Neural progenitor cell (in vitro differentiated cells): ENCODE results near the gene APLP1. TPM values are rescaled to one million over a fixed set of nuclear protein-coding genes. Genes with fewer than 3 reads are reported as not detected.
"Not testable (repeated sequence)": the region's sequence is repeated elsewhere in the genome, so short reads cannot be mapped to it uniquely, and the experiment has no call there.

ENCODE experiments used
- DNase-seq: peaks from one replicate; pipeline ENCODE4 v3.0.0-alpha.2; 2016; ENCODE audit warnings: low spot score
- H2AFZ ChIP-seq: fragments of 200-600 bp; sonication (generic); replicated peaks from 2 replicates; pipeline ENCODE4 v1.6.1; 2016; ENCODE audit warnings: antibody characterized with exemption
- H3F3A ChIP-seq: fragments of 200-600 bp; sonication (generic); 2 replicates; pipeline ENCODE4 v1.6.1; 2016; ENCODE audit warnings: antibody characterized with exemption, low read depth
- H3K27ac ChIP-seq: fragments of 200-600 bp; sonication (generic); 2 replicates; pipeline ENCODE4 v1.5.1; 2016; ENCODE audit warnings: mild to moderate bottlenecking
- H3K27me3 ChIP-seq: fragments of 200-600 bp; sonication (generic); 2 replicates; pipeline ENCODE4 v1.6.1; 2016; ENCODE audit warnings: mild to moderate bottlenecking, moderate library complexity
- H3K36me3 ChIP-seq: fragments of 200-600 bp; sonication (generic); 2 replicates; pipeline ENCODE4 v1.5.1; 2016
- H3K4me1 ChIP-seq: fragments of 200-600 bp; sonication (generic); 2 replicates; pipeline ENCODE4 v1.6.1; 2016; ENCODE audit warnings: mixed run types
- H3K4me2 ChIP-seq: fragments of 200-600 bp; sonication (generic); 2 replicates; pipeline ENCODE4 v1.6.1; 2016
- H3K4me3 ChIP-seq: fragments of 200-600 bp; sonication (generic); 2 replicates; pipeline ENCODE4 v1.5.1; 2016
- H3K79me2 ChIP-seq: fragments of 200-600 bp; sonication (generic); 2 replicates; pipeline ENCODE4 v1.6.1; 2016; ENCODE audit warnings: low read depth
- H3K9ac ChIP-seq: fragments of 200-600 bp; sonication (generic); 2 replicates; pipeline ENCODE4 v1.6.1; 2016
- H3K9me3 ChIP-seq: fragments of 200-600 bp; sonication (generic); 2 replicates; pipeline ENCODE4 v1.5.1; 2016; ENCODE audit warnings: low read depth
- H4K20me1 ChIP-seq: fragments of 200-600 bp; sonication (generic); 2 replicates; pipeline ENCODE4 v1.6.1; 2016; ENCODE audit warnings: low read depth
- H3K27ac Mint-ChIP-seq: 3 replicates; pipeline ENCODE4 v1.8.0; 2021; ENCODE audit warnings: mixed read lengths
- H3K27me3 Mint-ChIP-seq: 2 replicates; pipeline ENCODE4 v1.8.0; 2022; ENCODE audit warnings: low read depth, mild to moderate bottlenecking, inconsistent platforms, moderate library complexity, mixed read lengths; ENCODE audit not compliant: insufficient read depth
- H3K36me3 Mint-ChIP-seq: 3 replicates; pipeline ENCODE4 v1.8.0; 2021; ENCODE audit warnings: mixed read lengths
- H3K4me1 Mint-ChIP-seq: 3 replicates; pipeline ENCODE4 v1.8.0; 2021; ENCODE audit warnings: mixed read lengths
- H3K4me3 Mint-ChIP-seq: 3 replicates; pipeline ENCODE4 v1.8.0; 2021; ENCODE audit warnings: mild to moderate bottlenecking, moderate library complexity, mixed read lengths
- H3K9me3 Mint-ChIP-seq: 3 replicates; pipeline ENCODE4 v1.8.0; 2020; ENCODE audit warnings: mixed read lengths
- EZH2 ChIP-seq: fragments of 200-600 bp; sonication (generic); IDR thresholded peaks from 2 replicates; pipeline ENCODE4 v1.6.1; 2017; ENCODE audit warnings: antibody characterized with exemption, mild to moderate bottlenecking, moderate library complexity
- EZH2phosphoT487 ChIP-seq: fragments of 200-600 bp; sonication (generic); IDR thresholded peaks from 2 replicates; pipeline ENCODE4 v1.6.1; 2017; ENCODE audit warnings: antibody characterized with exemption
- total RNA-seq: library from RNA; depleted of rRNA; stranded (reverse); fragments of >200 nt; gene quantifications from 2 replicates; pipeline ENCODE4 v1.2.3, GENCODE V29; 2015; ENCODE audit warnings: low replicate concordance
- TF ChIP-seq, protein P1 (sequence below): fragments of 200-600 bp; sonication (generic); IDR thresholded peaks from 2 replicates; pipeline ENCODE4 v1.5.1; 2017; ENCODE audit warnings: antibody characterized with exemption, mild to moderate bottlenecking

Gene APLP1
- total RNA-seq, 1 donor from 2014 or later, result 89.5 TPM

DNA sequence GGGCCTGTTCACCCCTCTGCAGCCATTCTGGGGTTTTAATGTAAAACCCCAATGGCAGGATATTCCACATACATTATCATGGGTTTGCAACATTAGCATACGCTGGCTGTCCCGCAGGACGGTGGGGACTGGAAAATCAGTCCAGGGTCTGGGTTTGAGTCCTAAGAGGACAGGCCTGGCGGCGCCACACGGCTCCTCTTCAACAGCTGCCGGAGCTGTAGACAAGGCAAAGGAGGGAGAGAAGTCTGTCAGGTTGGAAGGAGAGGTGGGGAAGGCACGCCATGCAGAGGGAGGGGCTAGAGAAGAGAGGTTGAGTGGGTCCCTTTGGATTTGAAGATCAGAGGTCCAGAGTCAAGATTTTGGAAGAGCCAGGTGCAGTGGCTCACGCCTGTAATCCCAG lies 20.0 kb downstream of the APLP1 start:
- H4K20me1 ChIP-seq, result no peaks in the 10 kb centered on the region
- H3K9ac ChIP-seq, result no peak overlapping the region
- peaks cover 19% of the 10 kb centered on the region for H3K36me3 Mint-ChIP-seq
- H3K9me3 Mint-ChIP-seq, result no peaks in the 10 kb centered on the region
- no peaks in the 10 kb centered on the region for H3K4me1 Mint-ChIP-seq
- H3K4me2 ChIP-seq, result no peak overlapping the region
- DNase-seq, result no peak
- H3K9me3 ChIP-seq, result no peaks in the 10 kb centered on the region
- H2AFZ ChIP-seq, result no peak overlapping the region
- H3K27ac ChIP-seq, result no peak overlapping the region
- no peaks in the 10 kb centered on the region for H3K4me1 ChIP-seq
- H3K36me3 ChIP-seq, result no peaks in the 10 kb centered on the region
- peaks cover 2% of the 10 kb centered on the region for H3K27me3 Mint-ChIP-seq
- TF ChIP-seq EZH2phosphoT487 (no peak), EZH2 (no peak)
- TF ChIP-seq, protein P1, sequence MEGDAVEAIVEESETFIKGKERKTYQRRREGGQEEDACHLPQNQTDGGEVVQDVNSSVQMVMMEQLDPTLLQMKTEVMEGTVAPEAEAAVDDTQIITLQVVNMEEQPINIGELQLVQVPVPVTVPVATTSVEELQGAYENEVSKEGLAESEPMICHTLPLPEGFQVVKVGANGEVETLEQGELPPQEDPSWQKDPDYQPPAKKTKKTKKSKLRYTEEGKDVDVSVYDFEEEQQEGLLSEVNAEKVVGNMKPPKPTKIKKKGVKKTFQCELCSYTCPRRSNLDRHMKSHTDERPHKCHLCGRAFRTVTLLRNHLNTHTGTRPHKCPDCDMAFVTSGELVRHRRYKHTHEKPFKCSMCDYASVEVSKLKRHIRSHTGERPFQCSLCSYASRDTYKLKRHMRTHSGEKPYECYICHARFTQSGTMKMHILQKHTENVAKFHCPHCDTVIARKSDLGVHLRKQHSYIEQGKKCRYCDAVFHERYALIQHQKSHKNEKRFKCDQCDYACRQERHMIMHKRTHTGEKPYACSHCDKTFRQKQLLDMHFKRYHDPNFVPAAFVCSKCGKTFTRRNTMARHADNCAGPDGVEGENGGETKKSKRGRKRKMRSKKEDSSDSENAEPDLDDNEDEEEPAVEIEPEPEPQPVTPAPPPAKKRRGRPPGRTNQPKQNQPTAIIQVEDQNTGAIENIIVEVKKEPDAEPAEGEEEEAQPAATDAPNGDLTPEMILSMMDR, result no peak
- H3K27me3 ChIP-seq, result no peaks in the 10 kb centered on the region
- H3K4me3 ChIP-seq, result no peak overlapping the region
- no peaks in the 10 kb centered on the region for H3F3A ChIP-seq
- no peak overlapping the region for H3K27ac Mint-ChIP-seq
- H3K79me2 ChIP-seq, result no peaks in the 10 kb centered on the region
- peak overlapping the region; percentile 68 for H3K4me3 Mint-ChIP-seq

DNA sequence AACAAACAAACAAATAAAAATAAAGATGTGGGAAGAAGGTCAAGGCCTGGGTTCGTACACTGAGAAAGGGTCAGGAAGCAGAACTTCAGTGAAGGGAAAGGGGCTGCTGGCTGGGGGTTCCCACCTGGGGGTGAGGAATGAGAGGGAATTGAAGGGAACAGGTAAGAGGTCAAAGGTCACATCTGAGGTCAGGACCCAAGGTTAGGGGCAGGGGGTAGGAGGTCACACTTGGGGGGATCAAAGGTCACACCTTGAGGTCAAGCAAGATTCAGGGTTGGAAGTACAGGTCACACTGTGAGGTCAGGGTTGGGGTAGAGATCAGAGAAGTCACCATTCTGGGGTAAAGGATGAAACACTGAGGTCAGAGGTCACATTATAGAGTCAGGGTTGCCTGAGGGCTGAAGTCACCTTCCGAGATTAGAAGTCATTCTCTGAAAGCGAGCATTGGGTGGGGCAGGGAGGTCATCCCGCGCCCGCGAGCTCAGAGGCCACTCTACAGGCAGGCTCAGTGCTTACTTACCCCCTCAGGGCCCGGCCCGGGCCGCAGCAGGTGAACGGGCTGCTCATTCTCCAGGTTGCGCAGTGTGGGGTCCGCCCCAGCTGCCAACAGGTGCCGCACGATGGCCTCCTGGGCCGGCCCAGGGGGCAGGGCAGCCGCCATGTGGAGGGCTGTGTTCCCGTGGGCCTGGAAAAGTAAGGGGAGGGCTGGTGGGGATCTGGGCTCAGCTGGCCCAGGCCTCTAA lies 21.2 kb downstream of the APLP1 start:
- Histone ChIP-seq H3K27ac (no peak overlapping the region), H3K4me3 (no peak overlapping the region), H3F3A (no peaks in the 10 kb centered on the region), H3K27me3 (no peaks in the 10 kb centered on the region), H3K9ac (no peak overlapping the region), H3K9me3 (no peaks in the 10 kb centered on the region), H3K4me1 (no peaks in the 10 kb centered on the region), H3K36me3 (no peaks in the 10 kb centered on the region), H4K20me1 (no peaks in the 10 kb centered on the region), H3K4me2 (no peak overlapping the region), H3K79me2 (no peaks in the 10 kb centered on the region), H2AFZ (no peak overlapping the region)
- no peak for DNase-seq
- no peak for TF ChIP-seq EZH2phosphoT487
- TF ChIP-seq, protein P1, result no peak
- TF ChIP-seq EZH2, result no peak
- Mint-ChIP-seq H3K36me3 (peaks cover 19% of the 10 kb centered on the region), H3K27me3 (peaks cover 2% of the 10 kb centered on the region), H3K9me3 (no peaks in the 10 kb centered on the region), H3K27ac (no peak overlapping the region), H3K4me1 (no peaks in the 10 kb centered on the region), H3K4me3 (no peak overlapping the region)

DNA sequence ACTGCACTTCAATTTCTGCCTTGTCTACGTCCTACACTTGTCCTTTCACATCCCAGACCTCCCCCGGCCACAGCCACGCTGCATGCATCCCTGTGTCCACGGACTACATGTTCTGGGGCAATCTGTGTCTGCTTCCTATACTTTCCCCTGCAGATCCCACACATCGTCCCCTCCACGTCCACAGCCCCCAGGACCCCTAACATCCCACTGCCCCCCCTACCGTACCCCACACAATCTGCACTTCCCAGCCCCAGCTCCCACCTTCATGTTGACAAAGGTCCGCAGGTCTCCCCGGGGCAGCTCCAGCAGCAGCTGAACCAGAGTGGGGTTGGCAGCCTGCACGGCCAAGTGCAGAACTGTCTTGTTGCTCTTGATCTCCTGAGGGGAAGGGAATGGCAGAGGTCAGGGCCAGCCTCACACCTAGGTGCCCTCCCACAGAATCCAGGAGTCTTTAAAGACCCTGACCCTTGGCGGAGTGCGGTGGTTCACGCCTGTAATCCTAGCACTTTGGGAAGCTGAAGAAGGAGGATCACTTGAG lies 21.8 kb downstream of the APLP1 start:
- no peaks in the 10 kb centered on the region for H3K9me3 Mint-ChIP-seq
- H3K27me3 Mint-ChIP-seq, result peaks cover 2% of the 10 kb centered on the region
- H3K4me1 ChIP-seq, result no peaks in the 10 kb centered on the region
- no peaks in the 10 kb centered on the region for H3K9me3 ChIP-seq
- no peaks in the 10 kb centered on the region for H3K4me1 Mint-ChIP-seq
- DNase-seq, result no peak
- H3K36me3 Mint-ChIP-seq, result peaks cover 20% of the 10 kb centered on the region
- H4K20me1 ChIP-seq, result no peaks in the 10 kb centered on the region
- no peak overlapping the region for H3K9ac ChIP-seq
- H3K27me3 ChIP-seq, result no peaks in the 10 kb centered on the region
- H3K36me3 ChIP-seq, result no peaks in the 10 kb centered on the region
- no peaks in the 10 kb centered on the region for H3K79me2 ChIP-seq
- no peak overlapping the region for H3K27ac ChIP-seq
- no peak overlapping the region for H3K4me2 ChIP-seq
- H3K4me3 Mint-ChIP-seq, result no peak overlapping the region
- H3F3A ChIP-seq, result no peaks in the 10 kb centered on the region
- H3K4me3 ChIP-seq, result no peak overlapping the region
- no peak overlapping the region for H2AFZ ChIP-seq
- TF ChIP-seq EZH2phosphoT487, result no peak
- TF ChIP-seq EZH2, result no peak
- TF ChIP-seq, protein P1, result no peak
- H3K27ac Mint-ChIP-seq, result no peak overlapping the region

DNA sequence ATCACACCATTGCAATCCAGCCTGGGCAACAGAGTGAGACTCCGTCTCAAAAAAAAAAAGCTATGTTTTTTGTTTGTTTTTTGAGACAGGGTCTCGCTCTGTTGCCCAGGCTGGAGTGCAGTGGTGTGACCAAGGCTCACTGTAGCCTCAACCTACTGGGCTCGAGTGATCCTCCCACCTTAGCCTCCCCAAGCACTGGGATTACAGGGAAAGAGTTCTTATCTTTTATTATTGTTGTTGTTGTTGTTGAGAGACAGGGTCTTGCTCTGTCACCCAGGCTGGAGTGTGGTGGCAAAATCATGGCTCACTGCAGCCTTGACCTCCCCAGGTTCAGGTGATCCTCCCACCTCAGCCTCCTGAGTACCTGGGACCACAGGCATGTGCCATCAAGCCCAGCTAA lies 23.4 kb downstream of the APLP1 start:
- H2AFZ ChIP-seq, H3K4me3 Mint-ChIP-seq, H3K9me3 Mint-ChIP-seq, H3K27ac Mint-ChIP-seq, H3K4me2 ChIP-seq, H3K27ac ChIP-seq, H4K20me1 ChIP-seq, H3K4me3 ChIP-seq, H3K27me3 Mint-ChIP-seq, H3F3A ChIP-seq, DNase-seq, H3K4me1 Mint-ChIP-seq, H3K27me3 ChIP-seq, H3K79me2 ChIP-seq, H3K9me3 ChIP-seq, H3K36me3 ChIP-seq, H3K4me1 ChIP-seq, H3K9ac ChIP-seq: not testable (repeated sequence)
- peaks cover 23% of the 10 kb centered on the region for H3K36me3 Mint-ChIP-seq
